Measurements from ENCODE around the gene ASB2. TPM values are rescaled to one million over a fixed set of nuclear protein-coding genes. Genes with fewer than 3 reads are reported as not detected.

Gene ASB2
- polyA plus RNA-seq, 2 donors: 4.5 to 4.7 TPM

DNA sequence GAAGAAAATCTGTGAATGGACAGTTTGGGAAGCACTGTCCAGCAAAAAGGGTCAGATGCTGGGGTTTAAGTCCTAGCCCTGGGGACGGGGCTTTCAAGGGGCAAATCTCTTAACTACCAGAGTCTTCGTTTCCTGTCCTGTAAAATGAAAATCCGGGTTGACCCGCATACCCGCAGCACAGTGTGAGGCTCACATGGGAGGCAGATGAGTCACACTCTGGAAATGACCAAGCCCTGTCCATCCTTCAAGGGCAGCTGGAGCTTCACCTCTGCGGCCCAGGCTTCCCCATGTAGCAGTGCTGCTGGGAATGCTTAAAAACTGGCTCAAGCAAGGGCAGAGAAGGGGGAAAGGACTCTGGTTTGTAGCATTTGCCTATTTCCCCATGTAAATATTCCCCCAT is 30.3 kb downstream of the ASB2 start:
- 46 to 60% methylated on average over 6 of the region's 6 CpGs for WGBS, 2 donors
- peaks cover 2 to 6% of the 10 kb centered on the region in 2 donors for H3K4me1 ChIP-seq (ENCODE audit: control insufficient read depth in 2 of 2, insufficient read depth in 2 of 2, low read length in 1 of 2)
- H3K9me3 ChIP-seq (ENCODE audit: control insufficient read depth in 2 of 2, insufficient read depth in 1 of 2, low read depth in 1 of 2, low read length in 1 of 2): no peaks in the 10 kb centered on the region
- H3K36me3 ChIP-seq (ENCODE audit: control insufficient read depth in 2 of 2, insufficient read depth in 2 of 2, low read length in 1 of 2): no peaks in the 10 kb centered on the region
- no peaks in the 10 kb centered on the region for H3K27me3 ChIP-seq (ENCODE audit: control insufficient read depth in 1 of 2, insufficient read depth in 2 of 2, low read length in 2 of 2)
- no peak overlapping the region for H3K4me3 ChIP-seq (ENCODE audit: low read depth in 1 of 2, low read length in 2 of 2)
- peak overlapping the region in 1 of 2 donors; percentile 47 for H3K27ac ChIP-seq (ENCODE audit: low read depth in 2 of 2, low read length in 1 of 2)

DNA sequence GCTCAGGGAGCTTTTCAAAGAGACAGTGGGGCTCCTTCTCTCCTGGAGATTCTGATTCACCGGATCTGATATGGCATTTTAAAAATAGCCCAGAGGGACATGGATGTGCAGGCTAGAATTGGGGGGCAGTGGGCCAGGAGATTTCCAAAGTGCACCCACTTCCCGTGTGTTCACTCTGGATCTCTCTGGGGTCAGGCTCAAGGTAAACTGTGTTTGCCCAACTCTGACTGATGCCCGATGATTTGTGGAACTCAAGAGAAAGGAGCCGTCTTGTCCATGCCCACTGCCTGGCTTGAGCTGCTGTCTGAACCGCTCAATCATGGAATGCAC is 31.3 kb downstream of the ASB2 start:
- Histone ChIP-seq H3K27ac (ENCODE audit: low read depth in 2 of 2, low read length in 1 of 2) (no peak overlapping the region), H3K36me3 (ENCODE audit: control insufficient read depth in 2 of 2, insufficient read depth in 2 of 2, low read length in 1 of 2) (no peaks in the 10 kb centered on the region), H3K4me1 (ENCODE audit: control insufficient read depth in 2 of 2, insufficient read depth in 2 of 2, low read length in 1 of 2) (peaks cover 2 to 6% of the 10 kb centered on the region in 2 donors), H3K27me3 (ENCODE audit: control insufficient read depth in 1 of 2, insufficient read depth in 2 of 2, low read length in 2 of 2) (no peaks in the 10 kb centered on the region), H3K9me3 (ENCODE audit: control insufficient read depth in 2 of 2, insufficient read depth in 1 of 2, low read depth in 1 of 2, low read length in 1 of 2) (no peaks in the 10 kb centered on the region), H3K4me3 (ENCODE audit: low read depth in 1 of 2, low read length in 2 of 2) (no peak overlapping the region)
- WGBS, 2 donors: 81 to 88% methylated on average over 5 of the region's 5 CpGs

DNA sequence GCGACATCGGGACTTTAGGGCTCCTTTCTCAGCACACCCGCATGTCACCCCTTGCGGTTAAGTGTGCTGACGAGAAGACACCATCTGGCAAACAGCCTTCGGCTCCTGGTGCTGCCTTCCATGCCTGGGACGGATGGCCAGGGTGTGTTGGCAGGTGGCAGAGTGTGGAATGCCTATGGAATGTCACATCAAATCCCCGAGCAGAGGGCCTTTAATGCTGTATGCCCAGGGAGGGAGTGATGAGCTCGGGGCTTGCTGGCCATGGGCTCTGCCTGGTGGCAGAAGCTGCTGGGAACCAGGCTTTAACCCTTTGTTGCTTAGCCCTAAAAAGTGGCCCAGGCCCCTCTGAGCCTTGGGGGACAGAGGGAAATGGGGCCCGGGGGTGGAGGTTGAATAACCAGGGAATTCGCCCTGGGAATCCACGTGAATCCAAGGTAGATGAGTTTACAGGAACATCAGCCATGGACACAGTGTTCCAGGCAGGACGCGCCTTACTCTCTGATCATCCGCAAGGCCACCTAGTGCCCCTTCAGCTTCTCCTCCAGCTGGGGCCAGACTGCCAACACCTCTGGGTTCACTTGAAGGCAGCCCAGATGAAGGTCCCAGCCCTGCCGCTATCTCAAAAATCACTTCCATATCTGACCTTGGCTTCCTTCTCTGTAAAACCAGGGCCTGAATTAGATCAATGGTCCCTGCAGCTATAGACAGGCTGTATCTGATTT is 31.9 kb downstream of the ASB2 start:
- Histone ChIP-seq H3K4me1 (ENCODE audit: control insufficient read depth in 2 of 2, insufficient read depth in 2 of 2, low read length in 1 of 2) (peaks cover 2 to 6% of the 10 kb centered on the region in 2 donors), H3K27ac (ENCODE audit: low read depth in 2 of 2, low read length in 1 of 2) (peak overlapping the region in 1 of 2 donors; percentile 27), H3K9me3 (ENCODE audit: control insufficient read depth in 2 of 2, insufficient read depth in 1 of 2, low read depth in 1 of 2, low read length in 1 of 2) (no peaks in the 10 kb centered on the region), H3K36me3 (ENCODE audit: control insufficient read depth in 2 of 2, insufficient read depth in 2 of 2, low read length in 1 of 2) (no peaks in the 10 kb centered on the region), H3K27me3 (ENCODE audit: control insufficient read depth in 1 of 2, insufficient read depth in 2 of 2, low read length in 2 of 2) (no peaks in the 10 kb centered on the region), H3K4me3 (ENCODE audit: low read depth in 1 of 2, low read length in 2 of 2) (no peak overlapping the region)
- 79 to 84% methylated on average over 16 of the region's 16 CpGs for whole genome bisulfite sequencing, 2 donors

DNA sequence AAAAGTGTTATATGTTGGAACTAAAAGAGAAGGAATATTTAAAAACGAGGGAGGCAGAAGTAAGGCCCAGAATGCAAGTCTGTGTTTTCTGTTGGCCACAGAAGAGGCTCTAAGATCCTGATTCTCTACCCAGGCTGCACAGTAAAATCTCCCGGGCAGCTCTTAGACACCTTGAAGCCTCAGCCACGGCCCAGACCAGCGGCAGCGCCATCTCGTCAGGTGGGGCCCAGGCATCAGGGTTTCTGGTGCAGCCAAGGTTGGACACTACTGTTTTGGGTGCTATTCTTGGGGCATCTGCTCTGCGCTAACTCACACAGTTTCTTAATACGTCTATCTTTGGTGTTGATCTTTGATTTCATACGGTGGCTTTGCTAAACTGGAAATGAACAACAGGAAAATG is 32.4 kb downstream of the ASB2 start:
- Histone ChIP-seq H3K36me3 (ENCODE audit: control insufficient read depth in 2 of 2, insufficient read depth in 2 of 2, low read length in 1 of 2) (no peaks in the 10 kb centered on the region), H3K4me3 (ENCODE audit: low read depth in 1 of 2, low read length in 2 of 2) (no peak overlapping the region), H3K9me3 (ENCODE audit: control insufficient read depth in 2 of 2, insufficient read depth in 1 of 2, low read depth in 1 of 2, low read length in 1 of 2) (peaks cover 0 to 3% of the 10 kb centered on the region in 2 donors), H3K27ac (ENCODE audit: low read depth in 2 of 2, low read length in 1 of 2) (no peak overlapping the region), H3K27me3 (ENCODE audit: control insufficient read depth in 1 of 2, insufficient read depth in 2 of 2, low read length in 2 of 2) (no peaks in the 10 kb centered on the region), H3K4me1 (ENCODE audit: control insufficient read depth in 2 of 2, insufficient read depth in 2 of 2, low read length in 1 of 2) (peaks cover 6 to 8% of the 10 kb centered on the region in 2 donors)
- WGBS, 2 donors: 88 to 91% methylated on average over 9 of the region's 9 CpGs

DNA sequence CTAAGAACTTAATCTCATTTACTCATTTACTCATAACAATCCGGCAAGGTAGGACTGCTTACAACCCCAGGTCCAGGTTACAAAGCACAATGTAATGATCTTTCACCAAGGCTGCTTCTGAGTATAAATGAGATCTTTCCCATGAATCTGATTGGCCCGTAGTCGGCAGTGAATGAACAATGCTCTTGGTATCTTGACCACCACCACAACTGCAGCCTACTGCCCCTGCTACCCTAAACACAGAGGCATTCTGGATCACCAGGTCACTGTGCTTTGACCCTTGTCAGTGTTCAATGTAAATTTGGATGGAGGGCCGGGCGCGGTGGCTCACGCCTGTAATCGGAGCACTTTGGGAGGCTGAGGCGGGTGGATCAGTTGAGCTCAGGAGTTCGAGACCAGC is 33.3 kb downstream of the ASB2 start:
- Histone ChIP-seq H3K9me3 (ENCODE audit: control insufficient read depth in 2 of 2, insufficient read depth in 1 of 2, low read depth in 1 of 2, low read length in 1 of 2) (peaks cover 0 to 6% of the 10 kb centered on the region in 2 donors), H3K4me1 (ENCODE audit: control insufficient read depth in 2 of 2, insufficient read depth in 2 of 2, low read length in 1 of 2) (peaks cover 6 to 10% of the 10 kb centered on the region in 2 donors), H3K27me3 (ENCODE audit: control insufficient read depth in 1 of 2, insufficient read depth in 2 of 2, low read length in 2 of 2) (no peaks in the 10 kb centered on the region), H3K4me3 (ENCODE audit: low read depth in 1 of 2, low read length in 2 of 2) (no peak overlapping the region), H3K36me3 (ENCODE audit: control insufficient read depth in 2 of 2, insufficient read depth in 2 of 2, low read length in 1 of 2) (no peaks in the 10 kb centered on the region), H3K27ac (ENCODE audit: low read depth in 2 of 2, low read length in 1 of 2) (no peak overlapping the region)
- WGBS, 2 donors: 91 to 93% methylated on average over 10 of the region's 10 CpGs

DNA sequence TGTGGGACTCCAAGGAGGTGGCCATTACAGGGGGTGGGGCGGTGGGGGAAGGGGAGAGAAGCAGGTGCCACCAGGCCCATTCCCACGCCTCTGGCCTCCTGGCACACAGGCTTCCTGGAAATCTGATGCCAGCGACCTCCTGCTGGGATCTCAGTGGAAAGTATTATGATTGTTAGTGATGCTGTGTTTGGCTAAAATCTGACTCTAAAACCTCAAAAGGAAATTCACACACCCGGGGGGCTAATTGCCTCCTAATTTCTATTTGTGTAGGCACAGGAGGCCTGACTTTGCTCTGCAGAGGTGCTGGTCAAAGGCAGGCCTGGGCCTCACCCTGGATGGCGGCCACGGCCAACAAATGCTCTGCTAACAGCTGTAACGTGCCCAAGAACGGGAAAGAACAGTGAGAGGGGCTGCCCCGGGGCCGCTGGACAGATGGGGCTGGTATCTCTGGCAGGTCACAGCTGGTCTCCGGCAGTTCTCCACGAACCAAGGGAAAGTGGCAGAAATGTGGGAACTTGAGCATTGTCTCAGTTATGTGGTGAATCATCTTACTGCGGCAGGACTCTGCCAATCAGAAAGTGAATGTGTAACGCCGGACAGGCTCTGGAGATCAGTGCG is 35.0 kb downstream of the ASB2 start:
- no peak overlapping the region for H3K4me3 ChIP-seq (ENCODE audit: low read depth in 1 of 2, low read length in 2 of 2)
- peaks cover 0 to 6% of the 10 kb centered on the region in 2 donors for H3K9me3 ChIP-seq (ENCODE audit: control insufficient read depth in 2 of 2, insufficient read depth in 1 of 2, low read depth in 1 of 2, low read length in 1 of 2)
- 40 to 45% methylated on average over 16 of the region's 16 CpGs for WGBS, 2 donors
- H3K27me3 ChIP-seq (ENCODE audit: control insufficient read depth in 1 of 2, insufficient read depth in 2 of 2, low read length in 2 of 2): no peaks in the 10 kb centered on the region
- peak overlapping the region; percentile 42 to 52 for H3K27ac ChIP-seq (ENCODE audit: low read depth in 2 of 2, low read length in 1 of 2)
- peaks cover 4 to 21% of the 10 kb centered on the region in 2 donors for H3K4me1 ChIP-seq (ENCODE audit: control insufficient read depth in 2 of 2, insufficient read depth in 2 of 2, low read length in 1 of 2)
- no peaks in the 10 kb centered on the region for H3K36me3 ChIP-seq (ENCODE audit: control insufficient read depth in 2 of 2, insufficient read depth in 2 of 2, low read length in 1 of 2)

DNA sequence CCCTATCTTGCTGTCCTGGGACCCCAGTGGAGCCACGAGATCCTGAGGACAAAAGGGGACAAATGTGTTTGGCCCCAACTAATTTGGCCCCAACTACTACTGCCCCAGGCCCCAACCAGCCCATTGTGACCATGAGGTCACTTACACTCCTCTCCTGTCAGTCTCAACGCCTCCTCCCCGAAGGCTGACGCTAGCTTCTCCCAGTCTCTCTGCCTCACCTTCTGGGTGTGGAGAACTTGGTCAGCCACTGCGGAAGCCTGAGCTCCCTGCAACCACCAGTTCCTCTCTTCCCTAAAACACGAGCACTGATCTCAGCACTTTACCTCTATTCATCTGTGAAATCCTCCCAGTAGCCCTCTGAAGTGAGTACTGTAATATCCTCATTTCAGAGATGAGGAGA is 35.9 kb downstream of the ASB2 start:
- H3K36me3 ChIP-seq (ENCODE audit: control insufficient read depth in 2 of 2, insufficient read depth in 2 of 2, low read length in 1 of 2): no peaks in the 10 kb centered on the region
- peaks cover 4 to 22% of the 10 kb centered on the region in 2 donors for H3K4me1 ChIP-seq (ENCODE audit: control insufficient read depth in 2 of 2, insufficient read depth in 2 of 2, low read length in 1 of 2)
- WGBS, 2 donors: 78 to 88% methylated on average over 6 of the region's 6 CpGs
- H3K27me3 ChIP-seq (ENCODE audit: control insufficient read depth in 1 of 2, insufficient read depth in 2 of 2, low read length in 2 of 2): no peaks in the 10 kb centered on the region
- peak overlapping the region in 1 of 2 donors; percentile 8 for H3K27ac ChIP-seq (ENCODE audit: low read depth in 2 of 2, low read length in 1 of 2)
- H3K4me3 ChIP-seq (ENCODE audit: low read depth in 1 of 2, low read length in 2 of 2): no peak overlapping the region
- H3K9me3 ChIP-seq (ENCODE audit: control insufficient read depth in 2 of 2, insufficient read depth in 1 of 2, low read depth in 1 of 2, low read length in 1 of 2): peaks cover 0 to 6% of the 10 kb centered on the region in 2 donors

DNA sequence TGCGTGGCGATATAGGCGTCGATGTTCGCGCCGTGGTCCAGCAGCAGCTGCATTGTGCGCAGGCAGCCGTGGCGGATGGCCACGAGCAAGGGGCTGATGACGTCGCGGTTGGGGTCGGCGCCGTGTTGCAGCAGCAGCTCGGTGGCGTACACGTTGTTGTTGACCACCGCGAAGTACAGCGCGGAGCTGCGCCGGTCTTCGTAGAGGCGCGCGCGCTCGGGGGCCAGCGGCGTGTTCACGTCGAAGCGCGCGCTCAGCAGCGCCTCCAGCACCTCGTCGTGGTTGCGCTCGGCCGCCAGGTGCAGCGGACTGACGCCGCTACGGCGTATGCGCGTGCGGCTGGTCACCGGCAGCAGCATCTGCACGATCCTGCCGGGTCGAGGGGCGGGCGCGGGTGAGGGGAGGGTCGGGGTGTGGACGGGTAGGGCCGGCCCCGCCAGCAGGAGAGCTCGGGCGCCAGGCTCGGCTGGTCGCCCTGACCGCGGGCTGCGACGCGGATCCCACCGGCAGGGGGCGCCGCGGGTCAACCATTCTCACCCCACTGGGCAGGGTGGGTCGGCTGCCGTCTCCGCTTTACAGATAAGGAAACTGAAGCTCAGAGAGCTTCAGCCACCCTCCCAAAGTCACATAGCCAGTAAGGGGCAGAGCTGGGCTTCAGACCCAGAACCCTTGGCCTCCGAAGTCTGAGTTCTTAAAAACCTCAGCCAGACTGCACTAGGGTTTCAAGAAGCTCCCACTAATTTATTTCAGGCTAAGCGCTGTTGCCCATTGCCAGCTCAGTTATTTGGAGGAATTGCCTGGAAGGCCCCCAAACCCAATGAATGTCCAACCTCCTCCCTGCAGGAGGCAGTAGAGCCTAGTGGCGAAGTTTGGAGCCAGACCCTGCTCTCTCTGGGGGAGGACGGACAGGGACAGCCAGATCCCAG is 36.8 kb downstream of the ASB2 start:
- no peaks in the 10 kb centered on the region for H3K36me3 ChIP-seq (ENCODE audit: control insufficient read depth in 2 of 2, insufficient read depth in 2 of 2, low read length in 1 of 2)
- H3K4me3 ChIP-seq (ENCODE audit: low read depth in 1 of 2, low read length in 2 of 2): peak overlapping the region; percentile 1 to 44
- WGBS, 2 donors: 9 to 12% methylated on average over 84 of the region's 84 CpGs

DNA sequence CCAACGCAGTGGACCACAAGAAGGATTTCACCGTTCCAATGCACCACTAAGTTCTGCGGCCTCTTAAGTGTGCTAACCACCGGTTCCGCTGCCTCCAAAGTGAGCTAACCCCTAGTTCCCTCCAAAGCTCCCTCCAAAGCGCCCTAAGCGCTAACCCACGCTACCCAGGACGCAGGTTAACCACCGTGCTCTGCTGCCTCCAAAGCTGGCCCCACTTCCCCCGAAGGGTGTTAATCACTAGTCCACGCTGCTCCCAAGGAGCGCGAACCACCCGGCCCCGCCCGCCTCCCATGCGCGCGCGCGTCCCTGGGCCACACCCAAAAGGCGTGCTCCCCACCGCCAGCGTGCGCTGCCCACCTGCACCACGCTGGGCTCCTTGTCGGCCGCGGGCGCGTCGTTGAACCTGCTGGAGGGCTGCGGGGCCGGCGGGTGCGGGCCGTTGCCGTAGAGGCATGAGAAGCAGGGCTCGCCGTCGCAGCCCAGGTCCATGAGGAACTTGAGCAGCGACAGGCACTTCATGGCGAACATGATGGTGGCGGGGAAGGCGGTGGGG is 37.5 kb downstream of the ASB2 start:
- no peaks in the 10 kb centered on the region for H3K27me3 ChIP-seq (ENCODE audit: control insufficient read depth in 1 of 2, insufficient read depth in 2 of 2, low read length in 2 of 2)
- peaks cover 0 to 6% of the 10 kb centered on the region in 2 donors for H3K9me3 ChIP-seq (ENCODE audit: control insufficient read depth in 2 of 2, insufficient read depth in 1 of 2, low read depth in 1 of 2, low read length in 1 of 2)
- WGBS, 2 donors: 40 to 47% methylated on average over 46 of the region's 46 CpGs
- H3K36me3 ChIP-seq (ENCODE audit: control insufficient read depth in 2 of 2, insufficient read depth in 2 of 2, low read length in 1 of 2): no peaks in the 10 kb centered on the region
- H3K4me1 ChIP-seq (ENCODE audit: control insufficient read depth in 2 of 2, insufficient read depth in 2 of 2, low read length in 1 of 2): peaks cover 4 to 22% of the 10 kb centered on the region in 2 donors
- H3K27ac ChIP-seq (ENCODE audit: low read depth in 2 of 2, low read length in 1 of 2): no peak overlapping the region
- peak overlapping the region; percentile 1 to 44 for H3K4me3 ChIP-seq (ENCODE audit: low read depth in 1 of 2, low read length in 2 of 2)

More for the DNA sequence above, 36.8 kb downstream of the ASB2 start:
- Histone ChIP-seq H3K4me1 (ENCODE audit: control insufficient read depth in 2 of 2, insufficient read depth in 2 of 2, low read length in 1 of 2) (peaks cover 4 to 22% of the 10 kb centered on the region in 2 donors), H3K9me3 (ENCODE audit: control insufficient read depth in 2 of 2, insufficient read depth in 1 of 2, low read depth in 1 of 2, low read length in 1 of 2) (peaks cover 0 to 6% of the 10 kb centered on the region in 2 donors), H3K27me3 (ENCODE audit: control insufficient read depth in 1 of 2, insufficient read depth in 2 of 2, low read length in 2 of 2) (no peaks in the 10 kb centered on the region), H3K27ac (ENCODE audit: low read depth in 2 of 2, low read length in 1 of 2) (no peak overlapping the region)

Measured in esophagus (tissue), 2 donors.